AG04450 (cell line): ENCODE results near the gene OR10A3. TPM values are rescaled to one million over a fixed set of nuclear protein-coding genes. Genes with fewer than 3 reads are reported as not detected.

Source experiments
- CTCF ChIA-PET: fragments of 300-600, 350-600 bp; formaldehyde crosslinking; extraction: SDS; loops from one replicate; lab custom pipeline; 2022; ENCODE audit warnings: antibody characterized with exemption, inconsistent platforms; lab: Charles Lee
- POLR2A ChIA-PET: fragments of 350-600 bp; formaldehyde crosslinking; extraction: SDS; loops from one replicate; lab custom pipeline; 2021; ENCODE audit warnings: antibody characterized with exemption, inconsistent platforms; lab: Yijun Ruan, JAX
- DNase-seq: peaks from one replicate; pipeline ENCODE4 v3.0.0-alpha.2; 2011; ENCODE audit warnings: low read depth, low spot score
- H3K27ac ChIP-seq: one replicate; pipeline ENCODE4 v1.5.1; 2012; ENCODE audit warnings: low read depth, low read length, control low read depth
- H3K27me3 ChIP-seq: one replicate; pipeline ENCODE4 v1.6.0; 2012; ENCODE audit warnings: low read length; ENCODE audit not compliant: control insufficient read depth, insufficient read depth
- H3K4me3 ChIP-seq: 2 replicates; pipeline ENCODE4 v1.5.1; 2011; ENCODE audit warnings: mild to moderate bottlenecking, low read depth, low read length, control low read depth
- H3K9me3 ChIP-seq: 2 replicates; pipeline ENCODE4 v1.5.1; 2012; ENCODE audit warnings: low read length; ENCODE audit not compliant: control insufficient read depth, insufficient read depth
- CTCF ChIP-seq: IDR thresholded peaks from 2 replicates; pipeline ENCODE4 v1.5.1; 2011; ENCODE audit warnings: low read depth, low read length, control low read depth, inconsistent platforms
- polyA plus RNA-seq: library from polyadenylated mRNA; depleted of rRNA; stranded (reverse); fragments of >200 nt; gene quantifications from 2 replicates; pipeline ENCODE4 v1.2.3, GENCODE V29; 2011

The OR10A3 gene
- polyA plus RNA-seq, 1 experiment: 0.15 TPM

DNA sequence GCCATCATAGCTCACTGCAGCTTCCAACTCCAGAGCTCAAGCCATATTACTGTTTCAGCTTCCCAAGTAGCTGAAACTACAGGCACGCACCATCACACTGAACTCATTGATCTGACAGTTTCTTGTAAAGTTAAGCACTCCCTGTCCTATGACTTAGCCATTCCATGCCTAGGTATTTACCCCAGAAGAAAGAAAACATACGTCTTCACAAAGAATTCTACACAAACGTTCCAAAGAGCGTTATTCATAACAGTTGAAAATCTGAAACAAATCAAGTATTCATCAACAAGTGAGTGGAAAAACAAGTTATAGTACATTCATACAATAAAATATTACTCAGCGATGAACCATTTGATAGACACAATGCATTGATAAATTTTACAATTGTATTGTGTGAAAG is 31.5 kb upstream of the OR10A3 start:
- no peak overlapping the region for H3K27ac ChIP-seq
- TF ChIP-seq CTCF: no peak

DNA sequence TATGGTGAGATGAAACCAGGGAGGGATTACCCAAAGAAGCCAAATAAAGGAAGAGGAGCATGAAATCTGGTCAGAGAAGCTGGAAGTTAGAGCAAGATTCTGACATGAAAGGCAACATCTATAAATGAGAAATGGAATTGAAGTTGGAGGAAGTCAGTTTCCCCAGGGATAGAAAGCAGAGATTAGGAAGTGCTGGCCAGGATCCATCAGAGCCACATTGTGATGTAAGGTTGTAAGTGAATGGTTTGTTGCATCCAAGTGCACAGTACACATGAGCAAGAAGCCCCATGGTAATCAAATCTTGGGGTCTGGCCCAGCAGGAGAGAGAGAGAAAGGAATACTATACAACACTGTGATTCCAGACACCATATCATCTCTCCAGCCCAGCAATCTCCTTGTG is 30.3 kb upstream of the OR10A3 start:
- no peak for DNase-seq
- CTCF ChIA-PET: interaction anchor here (0.6 to 2.4 kb wide), 2 partner anchors 10 to 15 kb away, joined by 3 to 13 read pairs; partner anchors contain the start of gene EIF3F
- POLR2A ChIA-PET: no interaction called here

More for the DNA sequence above, 31.5 kb upstream of the OR10A3 start:
- no peak overlapping the region for H3K4me3 ChIP-seq
- H3K27me3 ChIP-seq: no peaks in the 10 kb centered on the region
- ChIA-PET POLR2A (no interaction called here), CTCF (no interaction called here)
- DNase-seq: no peak
- H3K9me3 ChIP-seq: no peaks in the 10 kb centered on the region

GRCh38 chr11:7969756-7970646 is 28.5 kb upstream of the OR10A3 start:
- H3K27me3 ChIP-seq: no peaks in the 10 kb centered on the region
- H3K27ac ChIP-seq: no peak overlapping the region
- no peak overlapping the region for H3K4me3 ChIP-seq
- DNase-seq: no peak
- ChIA-PET POLR2A (no interaction called here), CTCF (interaction anchor here (1.6 to 2.4 kb wide), 2 partner anchors 17 to 129 kb away, joined by 6 to 19 read pairs (median 13); partner anchors contain the start of gene EIF3F)
- H3K9me3 ChIP-seq: no peaks in the 10 kb centered on the region
- no peak for TF ChIP-seq CTCF

More for the DNA sequence above, 30.3 kb upstream of the OR10A3 start:
- no peak overlapping the region for H3K4me3 ChIP-seq
- no peak overlapping the region for H3K27ac ChIP-seq
- no peak for TF ChIP-seq CTCF
- no peaks in the 10 kb centered on the region for H3K27me3 ChIP-seq
- no peaks in the 10 kb centered on the region for H3K9me3 ChIP-seq

GRCh38 chr11:7968686-7969085 is 27.2 kb upstream of the OR10A3 start:
- ChIA-PET POLR2A (no interaction called here), CTCF (interaction anchor here (1.3 to 2.1 kb wide), 5 partner anchors 15 to 76 kb away, joined by 3 to 19 read pairs (median 7); partner anchors contain the start of gene EIF3F)
- TF ChIP-seq CTCF: no peak
- no peak for DNase-seq
- H3K27me3 ChIP-seq: no peaks in the 10 kb centered on the region
- H3K9me3 ChIP-seq: no peaks in the 10 kb centered on the region
- no peak overlapping the region for H3K4me3 ChIP-seq
- no peak overlapping the region for H3K27ac ChIP-seq

- H3K4me3 ChIP-seq: no peak overlapping the region
- no peaks in the 10 kb centered on the region for H3K27me3 ChIP-seq
- ChIA-PET POLR2A (no interaction called here), CTCF (interaction anchor here (0.7 to 2.1 kb wide), 6 partner anchors 14 to 286 kb away, joined by 3 to 19 read pairs (median 6); partner anchors contain the start of gene EIF3F)
- DNase-seq: no peak
- peak overlapping the region; percentile 62 for H3K27ac ChIP-seq
- H3K9me3 ChIP-seq: peaks cover 2% of the 10 kb centered on the region; the same call in 1 of the 2 replicates
- no peak for TF ChIP-seq CTCF
These were observed 26.3 kb upstream of the OR10A3 start for GRCh38 chr11:7967826-7968225.
